KG1 (cell line): Measurements from ENCODE around the gene USF2.

ENCODE experiments used
- DNase-seq: peaks from one replicate; lab custom pipeline; 2025; lab: John Stamatoyannopoulos, UW

USF2 gene

GRCh38 chr19:35318679-35319448, 50.1 kb downstream of the USF2 start:
- no peak for DNase-seq

GRCh38 chr19:35320065-35320713, 51.4 kb downstream of the USF2 start:
- no peak for DNase-seq

GRCh38 chr19:35321291-35321690, 52.5 kb downstream of the USF2 start:
- no peak for DNase-seq

GRCh38 chr19:35322014-35322413, 53.3 kb downstream of the USF2 start:
- no peak for DNase-seq

- no peak for DNase-seq
Observed at GRCh38 chr19:35327642-35328041, 58.9 kb downstream of the USF2 start.

GRCh38 chr19:35328851-35329285, 60.1 kb downstream of the USF2 start, which contains the start of gene CD22:
CD22 (plus strand) TSS chr19:35329187; CDS start chr19:35332041, 2,854 bp downstream.
- DNase-seq, result peak; percentile 25

GRCh38 chr19:35329323-35329722, 60.6 kb downstream of the USF2 start:
- DNase-seq, result no peak
